GM21737 (cell line): ENCODE results near the gene DLG2.

ENCODE experiments used
- ATAC-seq: cut with Tn5 transposase; IDR thresholded peaks from one replicate; pipeline ENCODE4 v1.9.1; 2021; ENCODE audit warnings: mild to moderate bottlenecking, moderate library complexity; ENCODE audit not compliant: unreplicated experiment

Gene DLG2

GRCh38 chr11:83852012-83852411 lies 1775.1 kb downstream of the DLG2 start:
- no peak for ATAC-seq

- ATAC-seq = no peak
Observed at GRCh38 chr11:83847467-83848034, 1779.6 kb downstream of the DLG2 start.

GRCh38 chr11:83845797-83846196 lies 1781.3 kb downstream of the DLG2 start:
- ATAC-seq = no peak

- ATAC-seq = no peak
Observed at GRCh38 chr11:83840326-83840725, 1786.8 kb downstream of the DLG2 start.

GRCh38 chr11:83836883-83837654 lies 1790.1 kb downstream of the DLG2 start:
- ATAC-seq = peak; percentile 71

GRCh38 chr11:83836065-83836464 lies 1791.1 kb downstream of the DLG2 start:
- no peak for ATAC-seq

GRCh38 chr11:83835423-83835822 lies 1791.7 kb downstream of the DLG2 start:
- ATAC-seq = peak; percentile 78

GRCh38 chr11:83831929-83832328 lies 1795.2 kb downstream of the DLG2 start:
- ATAC-seq = no peak

GRCh38 chr11:83827940-83828554 lies 1799.1 kb downstream of the DLG2 start:
- ATAC-seq = no peak

GRCh38 chr11:83827520-83827919 lies 1799.6 kb downstream of the DLG2 start:
- no peak for ATAC-seq

GRCh38 chr11:83826078-83826477 lies 1801.1 kb downstream of the DLG2 start:
- ATAC-seq = no peak

GRCh38 chr11:83823461-83824025 lies 1803.6 kb downstream of the DLG2 start:
- no peak for ATAC-seq

- no peak for ATAC-seq
Observed at GRCh38 chr11:83819931-83820549, 1807.1 kb downstream of the DLG2 start.

GRCh38 chr11:83818349-83818748 lies 1808.8 kb downstream of the DLG2 start:
- ATAC-seq = no peak

GRCh38 chr11:83816572-83817187 lies 1810.5 kb downstream of the DLG2 start:
- ATAC-seq = no peak

- no peak for ATAC-seq
Observed at GRCh38 chr11:83815736-83816135, 1811.4 kb downstream of the DLG2 start.

GRCh38 chr11:83813296-83813695 lies 1813.8 kb downstream of the DLG2 start:
- no peak for ATAC-seq

- ATAC-seq = no peak
Observed at GRCh38 chr11:83809274-83809673, 1817.9 kb downstream of the DLG2 start.

GRCh38 chr11:83801799-83802198 lies 1825.3 kb downstream of the DLG2 start:
- ATAC-seq = no peak

- no peak for ATAC-seq
Observed at GRCh38 chr11:83793310-83793709, 1833.8 kb downstream of the DLG2 start.

GRCh38 chr11:83791557-83791956 lies 1835.6 kb downstream of the DLG2 start:
- ATAC-seq = no peak
